Dedifferentiated amniotic fluid mesenchymal stem cell (primary cell): ENCODE measurements around the gene HS2ST1.
"Not testable (repeated sequence)": the region's sequence is repeated elsewhere in the genome, so short reads cannot be mapped to it uniquely, and the experiment has no call there.

Experiments used
- DNase-seq: peaks from one replicate; pipeline ENCODE4 v3.0.0-alpha.2; 2016; ENCODE audit errors: extremely low spot score

Gene HS2ST1

DNA sequence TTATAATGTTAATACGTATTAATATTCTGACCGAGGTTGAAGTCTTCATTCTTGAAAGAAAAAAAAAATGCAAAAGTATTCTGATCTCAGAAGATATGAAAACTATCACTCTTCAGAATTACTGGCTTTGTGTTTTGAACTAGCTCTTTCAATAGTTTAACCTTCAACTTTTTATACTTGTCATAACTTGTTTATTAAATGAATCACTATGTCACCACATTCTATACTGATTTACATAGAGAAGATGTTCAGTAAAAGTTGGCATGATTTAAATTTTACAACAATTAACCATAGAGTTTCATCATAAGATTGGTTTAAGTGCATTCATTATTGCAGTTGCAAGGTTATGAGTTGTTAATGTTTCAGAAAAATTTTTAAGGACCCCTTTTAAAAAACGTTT is 57.3 kb downstream of the HS2ST1 start:
- no peak for DNase-seq

DNA sequence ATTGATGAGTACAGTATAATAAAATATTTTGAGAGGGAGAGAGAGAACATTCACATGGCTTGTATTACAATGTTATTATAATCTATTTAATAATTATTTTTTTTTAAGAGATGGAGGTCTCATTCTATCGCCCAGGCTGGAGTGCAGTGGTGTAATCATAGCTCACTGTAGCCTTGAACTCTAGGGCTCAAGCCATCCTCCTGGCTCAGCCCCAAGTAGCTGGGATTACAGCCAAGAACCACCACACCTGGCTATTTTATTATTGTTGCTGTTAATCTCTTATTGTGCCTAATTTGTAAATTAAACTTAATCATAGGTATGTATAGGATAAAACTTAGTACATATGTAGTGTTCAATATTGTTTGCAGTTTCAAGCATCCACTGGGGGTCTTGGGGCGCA is 57.8 kb downstream of the HS2ST1 start:
- no peak for DNase-seq

DNA sequence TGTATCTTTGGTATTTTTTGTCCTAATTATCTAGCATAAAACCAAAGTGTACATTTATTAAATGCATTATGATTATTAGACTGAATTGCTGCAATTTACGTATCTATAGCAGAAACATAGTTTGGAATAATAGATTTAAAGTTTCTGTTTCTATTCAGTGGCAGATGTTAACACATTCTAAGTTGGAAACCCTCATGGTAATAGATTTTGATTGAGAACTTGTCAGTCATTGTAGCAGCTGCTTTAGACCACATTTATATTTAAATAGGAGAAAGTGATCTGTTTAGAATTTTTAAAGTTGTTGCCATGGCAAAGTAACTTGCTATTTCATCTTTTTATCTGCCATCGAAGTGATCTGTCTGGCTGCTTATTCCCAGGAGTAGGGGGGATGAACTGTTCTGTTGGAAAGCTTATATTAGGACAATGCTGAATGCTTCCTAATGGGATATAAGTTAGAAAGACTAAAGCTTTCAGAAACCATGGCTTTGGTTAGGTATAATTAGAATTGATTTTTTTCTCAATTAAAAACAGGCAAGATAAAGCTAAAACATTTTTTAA is 61.6 kb downstream of the HS2ST1 start:
- DNase-seq: no peak

DNA sequence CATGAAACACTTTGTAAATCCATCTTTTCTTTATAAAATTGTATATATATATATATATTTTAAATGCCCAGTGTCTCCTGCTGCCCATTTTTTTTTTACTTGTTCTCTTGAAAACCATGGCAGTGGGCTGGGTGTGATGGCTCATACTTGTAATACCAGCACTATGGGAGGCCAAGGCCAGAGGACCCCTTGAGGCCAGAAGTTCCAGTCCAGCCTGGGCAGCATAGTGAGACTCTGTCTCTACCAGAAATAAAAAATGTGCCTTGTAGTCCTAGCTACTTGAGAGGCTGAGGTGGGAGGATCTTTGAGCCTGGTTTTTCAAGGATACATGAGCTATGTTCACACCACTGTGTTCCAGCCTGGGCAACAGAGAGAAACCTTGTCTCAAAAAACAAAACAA is 62.2 kb downstream of the HS2ST1 start:
- DNase-seq: no peak

DNA sequence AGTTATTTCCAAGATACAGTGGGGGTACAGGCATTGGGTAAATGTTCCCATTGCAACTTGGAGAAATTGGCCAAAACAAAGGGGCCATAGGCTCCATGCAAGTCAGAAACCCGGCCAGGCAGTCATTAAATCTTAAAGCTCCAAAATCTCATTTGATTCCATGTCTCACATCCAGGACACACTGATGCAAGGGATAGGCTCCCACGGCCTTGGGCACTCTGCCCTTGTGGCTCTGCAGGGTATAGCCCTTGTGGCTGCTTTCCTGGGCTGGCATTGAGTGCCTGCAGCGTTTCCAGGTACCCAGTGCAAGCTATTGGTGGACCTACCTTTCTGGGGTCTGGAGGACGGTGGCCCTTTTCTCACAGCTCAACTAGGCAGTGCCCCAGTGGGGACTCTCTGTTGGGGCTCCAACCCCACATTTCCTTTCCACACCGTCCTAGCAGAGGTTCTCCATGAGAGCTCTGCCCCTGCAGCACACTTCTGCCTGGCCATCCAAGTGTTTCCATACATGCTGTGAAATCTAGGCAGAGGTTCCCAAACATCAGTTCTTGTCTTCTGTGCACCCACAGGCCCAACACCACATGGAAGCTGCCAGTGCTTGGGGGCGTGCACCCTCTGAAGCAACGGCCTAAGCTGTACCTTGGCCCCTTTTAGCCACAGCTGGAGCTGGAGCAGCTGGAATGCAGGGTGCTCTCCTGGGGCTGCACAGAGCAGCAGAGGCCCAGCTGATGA is 67.2 kb downstream of the HS2ST1 start:
- DNase-seq: no peak

DNA sequence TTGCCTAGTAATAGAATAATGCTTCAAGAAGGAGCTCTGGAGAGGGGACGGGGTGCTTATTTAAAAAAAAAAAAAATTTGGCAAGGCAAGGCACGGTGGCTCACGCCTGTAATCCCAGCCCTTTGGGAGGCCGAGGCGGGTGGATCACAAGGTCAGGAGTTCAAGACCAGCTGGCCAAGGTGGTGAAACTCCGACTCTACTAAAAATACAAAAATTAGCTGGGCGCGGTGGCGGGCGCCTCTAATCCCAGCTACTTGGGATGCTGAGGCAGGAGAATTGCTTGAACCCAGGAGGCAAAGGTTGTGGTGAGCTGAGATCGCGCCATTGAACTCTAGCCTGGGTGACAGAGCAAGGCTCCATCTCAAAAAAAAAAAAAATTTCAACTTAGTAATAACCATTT is 69.2 kb downstream of the HS2ST1 start:
- not testable (repeated sequence) for DNase-seq

DNA sequence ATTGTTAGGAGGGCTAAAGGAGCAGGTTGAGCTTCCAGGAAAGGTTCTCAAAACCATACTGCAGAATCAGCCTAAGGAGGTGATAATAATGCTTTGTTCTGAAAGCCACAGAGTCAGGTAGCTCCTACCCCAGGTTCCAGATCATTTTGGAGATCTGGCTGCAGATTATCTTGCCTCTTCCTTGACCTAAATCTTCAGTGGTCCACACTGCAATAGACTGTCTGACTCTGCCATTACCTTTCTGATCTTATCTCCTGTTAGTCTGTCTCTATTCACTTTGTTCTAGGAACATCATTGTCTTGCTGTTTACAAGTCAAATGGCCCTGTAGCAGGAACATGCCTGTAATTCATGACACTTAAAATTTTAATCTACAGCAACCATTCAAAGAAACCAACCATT is 73.0 kb downstream of the HS2ST1 start:
- DNase-seq: no peak

DNA sequence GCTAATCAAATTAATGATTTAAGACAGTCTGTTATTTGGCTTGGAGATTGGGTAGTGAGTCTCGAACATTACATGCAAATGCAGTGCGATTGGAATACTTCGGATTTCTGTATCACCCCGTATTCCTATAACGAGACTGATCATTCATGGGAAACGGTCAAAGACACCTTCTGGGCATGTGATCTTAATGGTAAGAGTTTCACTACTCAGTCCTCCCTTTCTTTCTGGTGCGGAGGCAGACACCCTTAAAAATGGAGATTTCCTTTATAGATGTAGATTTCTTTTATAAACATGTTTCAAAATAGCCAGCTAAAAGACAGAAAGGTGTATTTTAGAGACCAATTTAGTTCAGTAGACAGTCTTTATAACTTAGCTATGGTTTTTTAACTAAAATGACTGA is 74.4 kb downstream of the HS2ST1 start:
- no peak for DNase-seq

DNA sequence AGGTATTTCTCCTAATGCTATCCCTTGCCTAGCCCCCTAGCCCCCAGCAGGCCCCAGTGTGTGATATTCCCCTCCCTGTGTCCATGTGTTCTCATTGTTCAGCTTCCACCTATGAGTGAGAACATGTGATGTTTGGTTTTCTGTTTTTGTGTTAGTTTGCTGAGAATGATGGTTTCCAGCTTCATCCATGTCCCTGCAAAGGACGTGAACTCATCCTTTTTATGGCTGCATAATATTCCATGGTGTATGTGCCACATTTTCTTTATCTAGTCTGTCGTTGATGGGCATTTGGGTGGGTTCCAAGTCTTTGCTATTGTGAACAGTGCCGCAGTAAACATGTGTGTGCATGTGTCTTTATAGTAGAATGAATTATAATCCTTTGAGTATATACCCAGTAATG is 75.3 kb downstream of the HS2ST1 start:
- not testable (repeated sequence) for DNase-seq

DNA sequence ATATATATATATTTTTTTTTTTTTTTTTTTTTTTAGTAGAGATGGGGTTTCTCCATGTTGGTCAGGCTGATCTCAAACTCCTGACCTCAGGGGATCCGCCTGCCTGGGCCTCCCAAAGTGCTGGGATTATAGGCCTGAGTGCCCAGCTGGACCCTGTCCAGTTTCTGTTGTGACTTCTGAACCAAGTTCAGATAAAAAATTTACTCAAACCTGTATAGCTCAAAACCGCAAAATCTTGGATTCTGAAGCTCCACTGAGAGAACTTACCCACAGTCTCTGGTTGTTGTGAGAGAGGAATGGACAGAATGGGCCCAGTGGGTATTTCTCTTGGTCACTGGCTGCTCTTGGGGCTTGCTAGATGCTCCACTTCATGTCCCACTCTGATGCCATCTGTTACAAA is 76.4 kb downstream of the HS2ST1 start:
- no peak for DNase-seq

DNA sequence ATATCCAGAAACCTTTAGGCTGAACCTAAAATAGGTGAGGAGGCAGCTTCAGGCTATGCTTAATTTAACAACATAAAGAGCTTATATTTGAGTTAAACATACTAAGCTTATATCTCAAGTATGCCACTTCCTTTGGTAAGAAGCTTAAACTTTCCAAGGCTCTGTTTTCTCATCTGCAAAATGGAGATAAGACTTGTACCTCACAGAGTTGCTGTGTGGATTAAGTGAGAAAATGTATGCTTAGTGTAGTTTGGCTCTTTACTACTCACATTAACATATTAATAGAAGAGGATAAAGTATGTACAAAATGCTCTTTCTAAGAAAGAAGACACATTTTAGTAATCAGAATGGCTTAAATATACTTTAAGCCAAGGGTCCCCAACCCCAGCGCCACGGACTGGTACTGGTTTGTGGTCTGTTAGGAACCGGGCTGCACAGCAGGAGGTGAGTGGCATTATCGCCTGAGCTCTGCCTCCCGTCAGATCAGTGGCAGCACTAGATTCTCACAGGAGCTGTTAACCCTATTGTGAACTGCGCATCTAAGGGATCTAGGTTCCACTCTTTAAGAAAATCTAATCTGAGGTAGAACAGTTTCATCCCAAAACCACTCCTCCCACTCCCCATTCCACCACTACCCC is 77.2 kb downstream of the HS2ST1 start:
- no peak for DNase-seq

DNA sequence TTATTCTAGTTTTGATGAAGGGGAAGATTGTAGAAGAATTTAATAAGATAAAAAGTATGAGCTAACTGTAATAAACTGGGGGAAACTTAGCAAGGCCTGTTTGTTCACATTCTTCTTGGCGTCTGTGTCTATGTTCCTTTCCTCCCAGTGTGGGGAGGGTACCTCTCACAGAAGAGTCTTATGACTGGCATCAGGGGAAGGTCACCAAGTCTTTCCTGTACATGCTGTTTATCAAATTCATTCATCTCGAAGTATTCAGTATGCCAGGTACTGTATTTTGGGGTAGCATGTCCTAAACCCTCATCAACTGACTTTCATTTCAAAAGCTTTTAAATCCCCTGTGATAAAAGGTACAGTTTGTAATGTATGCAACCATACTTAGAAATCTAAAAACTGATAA is 78.4 kb downstream of the HS2ST1 start:
- DNase-seq: no peak

DNA sequence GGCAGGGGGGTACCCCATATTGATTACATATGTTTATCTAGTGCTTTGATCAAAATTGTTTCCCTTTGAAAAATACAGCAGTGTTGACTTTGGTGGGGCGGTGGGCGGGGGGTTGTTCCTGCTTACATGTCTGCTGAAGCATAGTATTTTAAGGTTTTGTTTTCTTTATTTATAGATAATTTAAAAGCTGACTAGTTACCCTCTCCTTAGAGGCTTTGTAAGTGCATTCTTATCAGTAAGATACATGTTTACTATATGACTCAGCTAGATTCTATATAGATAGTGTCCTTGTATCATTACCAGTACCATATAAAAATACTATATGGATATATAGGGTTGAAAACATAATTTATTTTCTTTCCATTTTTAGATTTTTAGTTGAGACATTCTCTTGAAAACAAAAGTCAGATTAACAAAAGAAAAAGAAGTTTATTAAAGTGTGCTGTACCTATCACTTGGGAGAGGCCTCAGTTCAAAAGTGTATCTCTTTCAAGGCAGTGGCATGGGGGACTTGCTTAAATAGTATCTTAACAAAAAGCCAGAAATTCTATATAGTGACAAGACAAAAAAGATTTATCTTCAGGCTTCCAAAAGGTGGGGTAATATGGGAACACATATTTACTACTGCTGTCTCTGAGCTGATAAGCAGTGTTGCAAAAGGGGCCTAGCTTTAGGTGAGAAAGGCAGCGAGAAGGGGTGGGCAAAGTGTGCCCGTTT is 79.0 kb downstream of the HS2ST1 start:
- no peak for DNase-seq

DNA sequence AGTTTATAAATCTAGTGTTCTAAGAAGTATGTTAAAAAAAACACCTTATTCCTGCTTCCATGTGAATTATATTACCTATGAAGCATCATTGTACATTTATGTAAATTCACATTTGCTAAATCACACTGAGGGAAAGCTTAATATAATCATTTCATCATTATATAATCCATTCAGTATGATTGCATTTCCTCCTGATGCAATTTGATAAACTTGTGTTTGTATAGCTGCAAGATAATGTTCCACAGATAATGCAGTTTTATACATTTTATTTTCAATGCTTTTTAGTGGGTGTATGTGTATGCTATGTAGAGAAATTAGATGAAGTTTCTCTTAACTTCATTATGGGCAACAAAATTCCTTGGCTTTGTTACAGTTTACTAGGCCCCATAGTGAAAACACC is 79.6 kb downstream of the HS2ST1 start:
- DNase-seq: no peak

DNA sequence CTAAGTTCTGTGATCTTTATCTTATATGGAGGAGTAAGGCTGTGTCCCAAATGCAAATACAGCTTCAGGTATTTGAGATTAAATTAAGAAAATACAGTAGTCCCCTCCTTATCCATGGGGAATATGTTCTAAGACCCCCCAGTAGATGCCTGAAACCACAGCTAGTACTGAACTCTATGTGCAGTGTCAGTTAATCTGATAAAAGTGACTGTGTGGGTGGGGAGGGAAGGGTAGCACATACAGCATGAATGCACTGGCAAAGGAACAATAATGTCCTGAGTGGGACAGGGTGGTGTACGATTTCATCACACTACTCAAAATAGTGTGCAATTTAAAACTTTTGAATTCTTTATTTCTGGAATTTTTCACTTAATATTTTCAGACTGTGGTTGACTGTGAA is 83.1 kb downstream of the HS2ST1 start:
- DNase-seq: no peak

DNA sequence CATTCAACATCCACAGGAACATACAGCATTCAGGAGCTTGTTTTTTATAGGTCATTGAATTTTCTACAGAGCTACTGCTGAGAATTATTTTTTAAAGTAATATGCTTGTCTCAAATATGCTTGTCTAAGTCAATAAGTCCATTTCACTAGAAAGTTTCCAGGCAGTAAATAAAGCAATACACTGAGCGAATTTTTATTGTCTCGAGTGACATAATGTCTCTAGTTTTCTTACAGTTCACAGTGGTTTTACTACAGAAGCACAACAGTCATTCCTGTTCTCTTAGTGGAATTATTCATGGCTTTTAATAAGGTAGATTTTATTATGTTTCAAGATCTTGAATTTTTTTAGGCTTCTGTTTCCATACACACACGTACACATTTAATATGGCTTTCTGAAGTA is 83.8 kb downstream of the HS2ST1 start:
- no peak for DNase-seq

DNA sequence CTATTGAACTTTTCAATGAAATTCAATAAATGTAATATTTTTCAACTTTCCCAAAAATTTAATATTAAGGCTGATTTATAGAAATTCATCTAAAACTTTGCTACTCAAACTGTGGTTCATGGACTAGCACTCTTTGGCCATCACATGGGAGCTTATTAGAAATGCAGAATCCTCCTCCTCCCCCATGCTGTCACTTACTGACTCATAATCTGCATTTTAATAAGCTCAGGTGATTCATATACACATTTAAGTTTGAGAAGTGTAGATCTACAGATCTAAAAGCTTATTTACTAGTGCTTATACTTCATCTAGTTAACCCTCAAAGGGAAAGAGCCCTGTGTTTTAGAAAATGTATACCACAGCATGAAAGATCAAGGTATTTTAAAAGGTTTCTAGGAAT is 84.3 kb downstream of the HS2ST1 start:
- DNase-seq: no peak

DNA sequence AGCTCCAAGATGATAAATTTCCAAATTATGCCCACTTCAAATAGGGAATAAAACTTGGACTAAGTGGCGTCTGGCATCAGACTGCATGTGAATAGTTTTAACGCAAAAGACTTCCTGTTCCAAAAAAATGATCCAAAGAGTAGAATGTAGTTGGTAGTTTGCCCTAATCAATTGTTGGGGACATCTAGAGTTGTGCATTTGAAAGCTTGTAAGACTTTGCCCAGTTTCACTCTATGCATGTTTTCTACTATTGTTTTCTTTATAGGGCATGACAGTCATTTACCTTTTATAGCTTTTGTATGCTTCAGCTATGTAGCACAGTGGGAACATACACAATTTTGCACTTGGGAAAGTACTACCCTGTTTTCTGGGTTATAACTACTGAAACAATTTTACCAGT is 86.0 kb downstream of the HS2ST1 start:
- DNase-seq: no peak

DNA sequence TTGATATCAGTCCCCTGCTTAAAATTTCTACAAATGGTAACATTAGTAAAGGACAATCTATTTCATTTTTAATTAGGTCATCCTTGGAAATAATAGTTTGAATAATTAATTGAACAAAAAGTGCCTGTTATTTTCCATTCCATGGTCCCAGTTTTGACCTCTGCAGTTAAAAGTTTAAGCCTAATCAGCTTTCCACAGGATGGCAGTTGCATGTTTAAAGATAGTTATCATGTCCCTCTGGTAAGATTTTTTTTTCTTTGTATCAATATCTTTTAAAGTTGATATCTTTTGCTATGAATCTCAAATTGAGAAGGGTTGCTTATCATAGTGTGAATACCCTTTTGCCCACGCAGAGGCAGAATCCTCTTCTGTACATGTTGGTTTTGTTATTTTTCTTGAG is 90.4 kb downstream of the HS2ST1 start:
- DNase-seq: no peak

DNA sequence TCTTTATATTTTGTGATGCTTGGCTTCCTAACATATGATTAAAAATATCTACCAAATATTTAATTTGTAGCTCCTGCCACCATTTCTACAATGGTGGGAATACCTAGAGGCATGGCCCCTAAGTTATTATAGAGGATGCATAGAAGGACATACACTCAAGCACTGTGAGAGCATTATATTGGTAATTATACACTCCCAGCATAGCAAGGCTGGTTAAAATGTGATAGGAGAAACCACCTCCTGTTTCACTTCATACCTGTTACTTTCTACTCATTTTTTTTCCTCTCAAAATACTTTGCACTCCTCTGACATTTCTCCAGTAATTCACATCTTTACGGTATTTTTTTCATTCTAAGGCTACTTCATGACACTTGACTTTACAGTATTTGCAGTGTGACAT is 92.9 kb downstream of the HS2ST1 start:
- DNase-seq: no peak

DNA sequence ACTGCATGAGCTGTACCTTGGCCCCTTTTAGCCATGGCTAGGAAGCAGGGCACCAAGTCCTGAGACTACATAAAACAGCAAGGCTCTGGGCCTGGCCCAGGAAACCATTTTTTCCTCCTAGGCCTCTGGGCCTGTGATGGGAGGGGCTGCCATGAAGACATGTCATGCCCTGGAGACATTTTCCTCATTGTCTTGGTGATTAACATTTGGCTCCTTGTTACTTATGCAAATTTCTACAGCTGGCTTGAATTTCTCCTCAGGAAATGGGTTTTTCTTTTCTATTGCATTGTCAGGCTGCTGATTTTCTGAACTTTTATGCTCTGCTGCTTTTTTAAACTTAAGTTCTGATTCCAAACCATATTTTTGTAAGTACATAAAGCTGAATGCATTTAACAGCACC is 99.0 kb downstream of the HS2ST1 start:
- DNase-seq: not testable (repeated sequence)

DNA sequence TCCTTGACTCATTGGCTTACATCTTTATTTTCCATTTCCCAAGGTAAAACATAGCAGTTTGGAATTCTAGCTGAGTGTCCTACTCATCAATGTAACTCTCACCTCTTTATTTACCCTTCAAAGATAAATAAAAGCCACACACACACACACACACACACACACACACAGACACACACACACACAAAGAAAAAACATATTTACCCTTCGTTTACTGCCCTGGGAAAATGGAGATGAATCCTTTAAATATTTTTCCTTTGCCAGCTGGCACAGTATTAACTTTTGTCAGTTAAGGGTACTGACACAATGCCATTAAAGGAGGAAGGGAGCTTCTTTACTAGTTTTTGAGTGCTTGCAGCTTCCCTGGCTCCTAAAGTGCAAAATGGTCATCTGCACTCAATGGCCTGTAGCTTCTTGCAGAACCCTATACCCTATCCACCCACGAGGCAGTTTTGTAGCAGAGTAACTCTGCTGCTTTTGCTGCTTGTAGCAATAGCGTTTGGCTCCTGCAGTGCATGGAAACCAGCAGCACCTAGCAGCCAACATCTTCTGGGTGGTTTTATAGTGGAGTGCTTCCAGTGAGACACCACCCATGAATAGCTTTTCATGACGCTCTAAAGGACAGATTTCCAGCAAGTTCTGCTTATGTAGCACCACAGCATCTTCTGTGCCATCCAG is 103.7 kb downstream of the HS2ST1 start:
- no peak for DNase-seq
